GM21528 (cell line): ENCODE measurements around the gene ARHGEF37.
"Not testable (repeated sequence)": the region's sequence is repeated elsewhere in the genome, so short reads cannot be mapped to it uniquely, and the experiment has no call there.

ENCODE experiments used
- ATAC-seq: cut with Tn5 transposase; IDR thresholded peaks from one replicate; pipeline ENCODE4 v1.9.1; 2021; ENCODE audit warnings: mild to moderate bottlenecking, moderate library complexity; ENCODE audit not compliant: unreplicated experiment, low FRiP score

Gene ARHGEF37

DNA sequence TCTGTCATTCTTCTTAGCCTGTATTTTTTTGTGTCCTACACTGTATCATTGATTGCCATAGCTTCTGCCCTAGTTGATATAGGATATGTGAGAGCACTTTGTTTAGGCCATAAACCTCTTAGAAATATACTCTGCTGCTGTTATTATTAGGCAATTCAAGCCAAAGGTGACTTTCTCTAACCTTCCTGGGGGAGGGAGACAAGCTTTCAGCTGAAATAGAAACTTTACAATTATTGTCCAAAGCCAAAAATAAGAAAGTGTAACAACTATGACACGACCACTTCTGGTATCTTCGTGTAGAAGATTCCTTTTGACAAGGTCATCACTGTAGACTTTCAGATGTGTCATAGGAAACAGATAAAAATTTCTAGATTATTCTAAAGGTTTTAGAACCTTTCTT lies 17.8 kb upstream of the ARHGEF37 start:
- ATAC-seq: no peak

DNA sequence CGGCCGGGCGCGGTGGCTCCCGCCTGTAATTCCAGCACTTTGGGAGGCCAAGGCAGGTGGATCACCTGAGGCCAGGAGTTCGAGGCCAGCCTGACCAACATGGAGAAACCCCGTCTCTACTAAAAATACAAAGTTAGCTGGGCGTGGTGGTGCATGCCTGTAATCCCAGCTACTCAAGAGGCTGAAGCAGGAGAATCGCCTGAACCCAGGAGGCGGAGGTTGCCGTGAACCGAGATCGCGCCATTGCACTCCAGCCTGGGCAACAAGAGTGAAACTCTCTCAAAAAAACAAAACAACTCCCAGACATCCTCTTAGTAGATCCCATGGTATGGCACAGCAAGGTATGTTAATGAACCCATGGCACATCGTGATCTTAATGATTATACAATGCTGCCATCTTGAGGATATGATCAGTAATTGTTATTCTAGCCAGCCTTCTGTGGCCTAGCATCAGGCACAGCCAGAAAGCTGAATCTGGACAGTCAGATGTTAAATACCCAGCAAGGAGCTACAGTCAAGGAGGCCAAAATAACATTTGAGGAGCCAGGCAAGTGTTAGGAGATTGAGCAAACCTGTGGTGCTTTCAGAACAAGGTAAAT lies 16.7 kb upstream of the ARHGEF37 start:
- peak; percentile 75 for ATAC-seq

DNA sequence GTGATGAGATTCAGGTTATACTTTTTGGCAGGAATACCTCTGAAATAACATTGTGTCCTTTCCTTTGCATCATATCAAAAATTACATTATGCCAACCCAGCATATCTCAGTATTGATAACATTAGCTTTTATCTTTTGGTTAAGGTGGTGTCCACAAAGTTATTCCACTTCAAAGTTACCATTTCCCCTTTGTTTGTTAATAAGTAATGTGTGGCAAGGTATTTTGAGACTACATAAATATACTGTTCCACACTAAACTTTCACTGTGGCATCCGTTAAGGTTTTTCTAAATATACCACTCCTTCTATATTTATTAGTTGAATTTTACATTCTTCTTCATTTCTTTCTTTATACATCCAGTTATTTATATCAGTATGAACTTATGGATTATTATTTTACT lies 14.1 kb upstream of the ARHGEF37 start:
- no peak for ATAC-seq

DNA sequence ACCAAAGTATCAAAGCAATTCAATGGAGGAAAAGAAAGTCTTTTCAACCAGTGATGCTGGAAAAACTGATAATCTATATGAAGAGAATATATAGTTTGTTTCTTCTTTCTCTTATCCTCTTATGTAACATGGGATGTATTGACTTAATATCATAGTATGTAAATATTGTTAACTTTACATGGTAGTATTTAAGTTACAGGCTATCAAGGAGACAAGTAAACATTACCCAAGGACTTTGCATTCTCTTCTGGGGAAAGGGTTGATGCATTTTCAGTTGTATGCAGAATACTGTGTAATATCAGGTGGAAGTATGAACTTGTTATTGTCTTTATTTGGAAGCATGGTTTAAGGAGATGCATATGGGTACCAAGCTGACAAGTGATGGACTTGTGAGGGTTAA lies 9.1 kb upstream of the ARHGEF37 start:
- no peak for ATAC-seq

DNA sequence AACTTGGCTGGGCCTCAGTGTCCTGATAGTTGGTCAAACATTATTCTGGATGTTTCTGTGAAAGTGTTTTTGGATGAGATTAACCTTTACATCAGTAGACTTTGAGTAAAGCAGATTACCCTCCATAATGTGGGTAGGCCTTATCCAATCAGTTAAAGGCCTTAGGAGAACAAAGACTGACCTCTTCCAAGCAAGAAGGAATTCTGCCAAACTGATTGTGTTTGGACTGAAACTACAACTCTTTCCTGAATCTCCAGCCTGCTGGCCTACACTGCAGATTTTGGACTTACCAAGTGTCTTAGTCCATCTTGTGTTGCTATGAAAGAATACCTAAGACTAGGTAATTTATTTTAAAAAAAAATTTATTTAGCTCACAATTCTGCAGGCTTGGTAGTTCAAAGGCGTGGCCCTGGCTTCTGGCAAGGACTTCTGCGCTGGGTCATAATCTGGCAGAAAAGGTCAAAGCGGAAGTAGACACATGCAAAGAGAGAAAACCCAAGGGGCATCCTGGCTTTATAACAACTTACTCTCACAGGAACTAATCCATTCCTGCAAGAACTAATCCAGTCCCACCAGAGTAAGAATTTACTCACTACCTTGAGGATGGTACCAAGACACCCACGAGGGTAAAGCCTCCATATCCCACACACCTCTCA lies 8.6 kb upstream of the ARHGEF37 start:
- no peak for ATAC-seq

DNA sequence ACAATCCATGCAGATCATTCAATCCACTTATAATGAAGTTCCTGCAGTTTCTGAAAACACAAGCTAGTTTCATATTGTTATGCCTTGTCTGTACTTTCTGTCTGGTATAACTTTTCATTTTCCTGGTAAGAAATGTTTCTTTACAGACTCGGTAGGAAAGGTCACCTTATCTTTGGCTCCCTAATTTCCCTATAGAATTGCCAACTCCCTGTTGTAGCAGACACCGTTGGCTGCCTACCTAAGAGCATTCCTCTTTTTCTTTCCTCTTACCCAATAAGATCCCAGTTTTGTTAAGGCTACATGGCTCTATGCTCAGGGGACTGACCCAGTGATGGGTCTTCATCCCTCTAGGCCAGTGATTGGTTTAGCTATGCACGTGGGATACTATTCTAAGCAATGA lies 6.2 kb upstream of the ARHGEF37 start:
- no peak for ATAC-seq

DNA sequence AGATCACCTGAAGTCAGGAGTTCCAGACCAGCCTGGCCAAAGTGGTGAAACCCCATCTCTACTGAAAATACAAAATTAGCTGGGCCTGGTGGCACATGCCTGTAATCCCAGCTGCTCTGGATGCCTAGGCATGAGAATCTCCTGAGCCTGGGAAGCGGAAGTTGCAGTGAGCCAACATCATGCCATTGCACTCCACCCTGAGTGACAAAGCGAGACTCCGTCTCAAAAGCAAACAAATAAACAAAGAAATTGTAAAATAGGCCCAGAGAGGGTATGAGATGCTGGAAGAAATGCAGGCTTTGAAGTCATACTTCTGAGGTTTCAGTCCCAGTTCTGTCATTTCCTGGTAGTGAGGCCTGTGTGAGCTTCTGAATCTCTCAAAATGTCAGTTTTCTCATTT lies 5.3 kb upstream of the ARHGEF37 start:
- no peak for ATAC-seq

DNA sequence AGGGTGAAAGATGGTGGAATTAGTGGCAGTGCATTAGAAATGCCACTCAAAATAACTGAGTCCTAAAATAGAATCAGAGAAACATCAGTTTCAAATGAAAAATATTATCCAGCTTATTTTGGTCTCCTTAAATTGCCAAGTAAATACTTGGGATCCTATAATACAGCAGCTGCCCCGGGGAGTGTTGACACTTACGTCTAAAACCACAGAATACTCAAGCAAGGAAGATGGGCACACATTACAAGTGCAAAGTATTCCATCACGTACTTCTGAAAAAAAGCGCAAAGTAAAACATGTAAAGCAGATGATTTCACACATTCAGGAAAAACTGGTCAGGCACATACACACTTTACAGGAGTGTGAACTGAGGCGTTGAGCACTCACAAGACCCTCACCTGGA lies 2.4 kb upstream of the ARHGEF37 start:
- no peak for ATAC-seq

DNA sequence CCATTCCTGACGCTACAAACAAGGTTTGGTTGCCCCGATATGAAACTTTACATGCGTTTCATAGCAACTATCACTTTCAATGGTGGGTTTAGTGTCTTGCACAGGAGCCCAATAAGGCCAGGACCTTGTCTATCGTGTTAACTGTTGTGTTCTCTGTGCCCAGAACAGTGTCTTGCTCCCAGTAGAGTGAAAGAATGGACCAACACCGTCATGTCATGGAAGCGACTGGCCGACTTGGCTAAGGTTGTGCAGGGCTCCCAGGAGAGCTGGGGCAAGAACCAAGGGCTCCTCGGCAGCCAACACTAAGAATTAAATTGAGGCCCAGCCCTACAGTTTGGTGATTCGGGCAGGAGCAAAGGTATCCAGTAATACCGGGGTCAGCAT lies 498 bp upstream of the ARHGEF37 start:
- ATAC-seq: no peak

DNA sequence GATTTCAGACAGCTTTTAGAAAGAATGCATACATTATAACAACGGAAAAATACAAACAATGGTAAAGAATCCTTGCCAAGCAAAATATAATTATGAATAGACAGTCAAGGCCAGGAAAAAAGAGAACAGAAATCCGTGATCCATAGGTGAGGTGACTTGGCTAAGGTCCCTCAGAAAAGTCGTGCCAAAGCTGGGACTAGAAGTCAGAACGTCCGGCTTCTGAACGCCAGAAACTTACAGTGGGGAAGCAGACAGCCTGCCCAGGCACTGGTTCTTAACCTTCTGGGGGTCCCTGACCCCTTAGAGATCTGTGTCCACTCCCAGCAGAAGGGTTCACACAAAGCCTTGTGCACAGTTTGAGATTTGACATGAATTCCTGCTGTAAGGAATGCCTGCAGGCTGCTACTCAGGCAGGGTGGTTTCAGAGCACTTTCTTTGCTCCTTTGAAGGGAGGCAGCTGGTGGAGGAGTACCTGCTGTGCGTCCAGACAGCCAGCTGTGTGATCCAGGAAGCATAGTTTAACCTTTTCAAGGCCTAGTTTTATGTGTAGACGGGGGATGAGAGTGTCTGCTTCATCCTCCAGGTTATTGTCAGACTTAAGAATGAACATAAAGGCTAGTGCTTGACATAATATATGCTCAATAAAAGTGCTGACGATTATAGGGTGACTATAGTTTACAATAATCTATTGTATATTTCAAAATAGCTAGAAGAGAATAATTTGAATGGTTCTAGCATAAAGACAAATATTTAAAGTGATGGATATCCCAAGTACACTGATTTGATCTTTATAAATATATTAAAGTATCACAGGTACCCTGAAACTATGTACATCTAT lies 852 bp downstream of the ARHGEF37 start:
- ATAC-seq: no peak

DNA sequence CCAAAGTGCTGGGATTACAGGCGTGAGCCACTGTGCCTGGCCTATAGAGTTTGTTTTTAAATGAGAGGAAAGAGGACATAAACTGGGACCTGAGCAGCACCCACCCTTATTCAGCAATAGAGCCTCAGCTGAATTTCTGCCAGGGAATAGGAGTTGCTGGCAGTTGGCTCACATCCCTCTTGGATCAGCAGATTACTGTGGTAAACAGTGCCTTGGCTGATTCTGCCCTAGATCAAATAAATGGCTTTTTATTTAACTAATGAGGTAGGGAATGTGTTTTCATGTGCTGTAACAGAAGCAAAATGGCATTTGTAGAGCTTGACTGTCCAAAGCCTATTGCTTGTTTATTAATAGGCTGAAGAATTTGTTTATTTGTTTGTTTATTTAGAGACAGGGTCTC lies 2.1 kb downstream of the ARHGEF37 start:
- ATAC-seq: no peak

DNA sequence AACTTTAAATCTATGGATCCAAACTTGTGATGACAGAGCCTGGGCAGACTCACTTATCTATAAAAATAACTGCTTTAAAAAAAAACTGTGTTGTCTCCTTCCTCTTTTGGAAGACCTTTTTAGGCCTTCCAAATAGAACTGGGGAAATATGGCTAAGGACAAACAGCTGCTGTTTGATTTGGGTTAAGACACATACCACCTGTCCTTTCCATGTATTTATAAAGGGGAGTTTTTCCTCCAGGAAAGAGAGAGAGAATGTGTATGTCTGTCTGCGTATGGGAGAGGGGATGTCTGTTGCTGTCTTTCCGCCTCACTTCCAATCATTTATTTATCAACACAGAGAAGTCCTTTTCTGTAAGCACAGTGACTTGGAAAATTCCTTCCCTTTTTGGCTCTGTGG lies 2.8 kb downstream of the ARHGEF37 start:
- ATAC-seq: no peak

DNA sequence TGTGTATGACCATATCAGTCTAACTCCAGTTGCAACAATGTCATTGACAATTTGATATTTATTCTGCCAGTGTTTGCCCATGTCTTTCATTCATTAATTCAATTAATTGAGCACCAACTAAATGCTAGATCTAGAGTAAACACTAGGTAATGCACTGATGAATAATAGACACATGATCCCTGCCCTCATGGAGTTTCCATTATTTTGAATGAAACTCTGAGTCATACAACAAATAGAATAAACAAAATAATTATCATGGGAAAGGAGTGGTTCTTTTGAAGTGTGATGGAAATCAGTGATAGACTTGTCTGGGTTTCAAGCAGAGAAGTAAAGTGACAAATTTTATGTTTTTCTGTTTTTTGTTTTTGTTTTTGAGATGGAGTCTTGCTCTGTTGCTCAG lies 4.6 kb downstream of the ARHGEF37 start:
- ATAC-seq: no peak

DNA sequence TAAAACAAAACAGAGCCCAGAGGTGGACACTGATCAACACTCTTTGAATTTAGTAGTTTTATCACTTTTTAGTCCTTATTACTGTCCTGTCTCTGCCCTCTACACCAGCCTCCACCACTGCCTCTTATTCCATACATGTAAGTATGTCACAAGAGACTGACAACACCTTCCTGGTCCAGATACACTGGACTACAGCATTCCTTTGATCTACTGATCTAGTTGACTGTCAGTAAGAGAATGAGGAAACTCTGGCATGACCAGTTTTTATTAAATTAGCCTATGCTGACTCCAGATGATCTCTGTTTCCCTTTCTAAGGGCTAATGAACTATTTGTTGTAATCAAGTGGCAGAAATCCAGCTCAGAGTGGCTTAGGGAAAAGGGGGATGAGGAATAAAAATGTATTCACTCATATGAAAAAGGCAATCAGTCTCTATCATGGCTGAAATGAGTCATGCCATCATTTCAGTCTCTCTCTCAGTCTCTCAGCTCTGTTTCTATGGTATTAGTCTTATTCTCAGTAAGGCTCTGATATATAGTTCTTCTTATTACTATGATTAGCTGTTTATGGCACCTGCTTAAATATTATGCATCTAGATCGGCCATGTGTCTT lies 5.5 kb downstream of the ARHGEF37 start:
- no peak for ATAC-seq

DNA sequence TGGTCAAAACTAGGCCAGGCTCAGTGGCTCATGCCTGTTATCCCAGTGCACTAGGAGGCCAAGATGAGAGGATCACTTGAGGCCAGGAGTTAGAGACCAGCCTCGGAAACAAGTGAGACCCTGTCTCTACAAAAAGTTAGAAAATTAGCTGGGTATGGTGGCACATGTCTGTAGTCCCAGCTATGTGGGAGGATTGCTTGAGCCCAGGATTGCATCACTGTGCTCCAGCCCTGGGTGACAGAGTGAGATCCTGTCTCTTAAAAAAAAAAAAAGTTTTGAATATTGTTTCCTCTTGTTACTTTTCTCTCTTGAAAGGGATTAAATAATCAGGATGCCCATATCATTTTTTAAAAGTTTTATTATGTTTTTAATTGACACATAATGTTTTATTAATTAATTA lies 7.6 kb downstream of the ARHGEF37 start:
- no peak for ATAC-seq

DNA sequence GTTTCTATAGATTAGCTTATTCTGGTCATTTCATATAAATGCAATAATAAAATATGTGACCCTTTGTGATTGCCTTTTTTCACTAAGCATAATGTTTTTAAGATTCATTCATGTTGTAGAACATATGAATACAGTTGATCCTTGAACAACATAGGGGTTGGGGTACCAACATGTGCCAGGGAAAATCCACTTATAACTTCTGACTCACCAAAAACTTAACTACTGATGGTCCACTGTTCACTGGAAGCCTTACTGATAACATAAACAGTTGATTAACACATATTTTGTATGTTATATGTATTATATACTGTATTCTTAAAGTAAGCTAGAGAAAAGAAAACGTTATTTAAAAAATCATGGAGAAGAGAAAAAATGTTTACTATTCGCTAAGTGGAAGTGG lies 12.1 kb downstream of the ARHGEF37 start:
- ATAC-seq: no peak

DNA sequence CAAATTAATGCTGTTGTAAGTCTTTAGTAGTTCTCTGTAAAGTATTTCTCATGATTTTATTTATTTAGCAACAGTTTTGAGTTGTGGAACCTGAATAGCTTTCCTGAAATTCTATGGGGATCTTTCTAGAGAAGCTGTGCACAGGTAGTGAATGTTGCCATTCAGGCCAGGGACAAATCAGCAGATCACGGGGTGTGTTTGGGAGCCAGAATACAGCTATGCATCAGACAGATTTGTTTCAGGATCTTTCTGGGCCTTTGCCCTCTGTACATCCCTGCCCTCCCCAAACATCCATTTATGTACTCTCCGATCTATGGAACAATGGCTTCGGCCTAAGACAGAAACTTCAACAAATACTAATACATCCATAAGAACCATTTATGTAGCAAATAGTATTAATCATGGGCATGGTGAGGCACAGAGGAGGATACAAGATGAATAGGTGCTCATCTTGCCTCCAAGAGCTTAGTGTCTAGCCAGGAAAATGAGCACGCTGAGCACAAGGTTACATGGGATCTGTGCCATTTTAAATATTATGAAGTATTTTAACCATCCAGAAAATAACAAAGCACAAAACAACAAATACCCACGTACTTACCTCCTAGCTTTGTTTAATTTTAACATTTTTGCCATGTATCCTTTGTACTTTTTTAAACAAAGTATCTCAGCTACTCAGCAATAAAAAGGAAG lies 13.1 kb downstream of the ARHGEF37 start:
- ATAC-seq: no peak

DNA sequence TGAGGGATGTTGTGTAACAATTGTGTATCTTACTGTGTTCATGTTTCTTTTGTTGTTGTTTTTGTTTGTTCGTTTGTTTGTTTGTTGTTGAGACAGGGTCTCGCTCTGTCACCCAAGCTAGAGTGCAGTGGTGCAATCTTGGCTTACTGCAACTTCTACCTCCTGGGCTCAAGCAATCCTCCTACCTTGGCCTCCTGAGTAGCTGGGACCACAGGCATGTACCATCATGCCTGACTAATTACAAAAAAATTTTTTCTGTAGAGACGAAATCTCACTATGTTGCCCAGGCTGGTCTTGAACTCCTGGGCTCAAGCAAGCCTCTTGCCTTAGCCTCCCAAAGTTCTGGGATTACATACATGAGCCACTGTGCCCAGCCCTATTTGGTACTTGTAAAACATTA lies 13.8 kb downstream of the ARHGEF37 start:
- ATAC-seq: not testable (repeated sequence)

DNA sequence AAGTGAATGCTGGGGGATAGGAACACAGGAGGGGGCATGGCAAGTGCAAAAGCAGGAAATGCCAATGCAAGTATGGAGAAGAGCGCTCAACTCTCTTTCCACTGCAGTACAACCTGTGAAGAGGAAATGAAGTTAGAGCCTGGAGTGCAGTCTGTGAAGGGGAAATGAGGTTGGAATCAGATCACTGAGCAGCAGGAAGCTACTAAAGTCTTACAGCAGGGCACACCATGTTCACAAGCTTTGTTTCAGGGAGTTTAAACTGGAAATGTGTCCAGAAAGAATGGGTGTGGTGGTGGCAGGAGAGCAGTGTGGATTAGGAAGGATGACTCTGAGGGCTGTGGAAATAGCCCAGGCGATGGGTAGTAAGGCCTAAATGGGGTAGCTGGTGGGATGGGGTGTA lies 15.4 kb downstream of the ARHGEF37 start:
- no peak for ATAC-seq

DNA sequence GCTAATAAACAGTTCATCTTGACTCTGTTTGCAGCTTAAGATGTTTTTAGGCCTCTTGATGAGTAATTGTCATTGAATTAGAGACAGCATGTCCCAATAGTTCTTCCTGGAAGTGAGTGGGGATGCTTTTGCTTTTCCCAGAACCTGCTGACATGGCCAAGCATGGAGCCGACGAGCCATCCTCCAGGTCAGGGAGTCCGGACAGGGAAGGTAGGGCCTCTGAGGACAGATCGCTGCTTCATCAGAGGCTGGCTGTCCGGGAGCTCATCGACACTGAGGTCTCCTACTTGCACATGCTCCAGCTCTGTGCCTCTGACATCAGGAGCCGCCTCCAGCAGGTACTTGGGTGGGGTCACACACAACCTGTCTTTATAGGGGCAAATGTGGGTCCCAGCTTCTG lies 16.3 kb downstream of the ARHGEF37 start:
- ATAC-seq: no peak

DNA sequence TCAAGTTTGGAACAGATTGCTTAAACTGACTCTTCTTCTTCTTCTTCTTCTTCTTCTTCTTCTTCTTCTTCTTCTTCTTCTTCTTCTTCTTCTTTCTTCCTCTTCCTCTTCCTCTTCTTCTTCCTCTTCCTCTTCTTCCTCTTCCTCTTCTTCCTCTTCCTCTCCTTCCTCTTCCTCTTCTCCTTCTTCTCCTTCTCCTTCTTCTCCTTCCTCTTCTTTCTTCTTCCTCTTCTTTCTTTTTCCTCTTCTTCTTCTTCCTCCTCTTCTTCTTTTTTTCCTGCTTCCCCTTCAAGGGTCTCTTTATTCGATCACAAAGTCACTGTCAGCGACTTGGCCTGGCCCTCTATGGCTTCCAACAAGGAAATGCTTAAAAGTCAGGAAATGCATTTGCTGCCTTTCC lies 16.9 kb downstream of the ARHGEF37 start:
- not testable (repeated sequence) for ATAC-seq
